ENCODE measurements around the gene FAM204A. TPM values are rescaled to one million over a fixed set of nuclear protein-coding genes. Genes with fewer than 3 reads are reported as not detected.

Gene FAM204A
- total and polyA plus RNA-seq, 4 donors = 39.4 to 75.0 (median 53.2) TPM

- ATAC-seq (ENCODE audit: insufficient read depth, low FRiP score) (no peak), DNase-seq (no peak)
- H3K9ac ChIP-seq (ENCODE audit: insufficient read depth in 1 of 2, low read length in 2 of 2) = no peak overlapping the region
- 81 to 100% methylated on average over 1 of the region's 1 CpG for WGBS, 2 donors
- H3K4me1 ChIP-seq (ENCODE audit: control insufficient read depth in 5 of 5, insufficient read depth in 5 of 5, low read length in 5 of 5) = peaks cover 0 to 4% (median 0%) of the 10 kb centered on the region in 5 donors
- no peak for TF ChIP-seq CTCF (IDR thresholded peaks at IDR 0.05; ENCODE audit: control extremely low read depth, extremely low read depth)
- peaks cover 22 to 56% (median 34%) of the 10 kb centered on the region in 4 donors for H3K36me3 ChIP-seq (ENCODE audit: control insufficient read depth in 4 of 4, insufficient read depth in 4 of 4, low read length in 4 of 4)
- H3K27ac ChIP-seq (ENCODE audit: low read depth in 1 of 2, low read length in 1 of 2) = no peak overlapping the region
- no peaks in the 10 kb centered on the region for H3K9me3 ChIP-seq (ENCODE audit: control insufficient read depth in 4 of 4, insufficient read depth in 3 of 4, low read length in 3 of 4)
- H3K27me3 ChIP-seq (ENCODE audit: control insufficient read depth in 3 of 3, insufficient read depth in 3 of 3, low read length in 2 of 3) = no peaks in the 10 kb centered on the region
- H3K4me3 ChIP-seq = no peak overlapping the region
These were observed 9.9 kb downstream of the FAM204A start for GRCh38 chr10:118332236-118332635.

GRCh38 chr10:118330295-118331076, 11.6 kb downstream of the FAM204A start:
- Histone ChIP-seq H3K4me3 (no peak overlapping the region), H3K4me1 (ENCODE audit: control insufficient read depth in 5 of 5, insufficient read depth in 5 of 5, low read length in 5 of 5) (peaks cover 0 to 4% (median 0%) of the 10 kb centered on the region in 5 donors), H3K9me3 (ENCODE audit: control insufficient read depth in 4 of 4, insufficient read depth in 3 of 4, low read length in 3 of 4) (no peaks in the 10 kb centered on the region), H3K36me3 (ENCODE audit: control insufficient read depth in 4 of 4, insufficient read depth in 4 of 4, low read length in 4 of 4) (peaks cover 22 to 58% (median 32%) of the 10 kb centered on the region in 4 donors), H3K27me3 (ENCODE audit: control insufficient read depth in 3 of 3, insufficient read depth in 3 of 3, low read length in 2 of 3) (no peaks in the 10 kb centered on the region), H3K9ac (ENCODE audit: insufficient read depth in 1 of 2, low read length in 2 of 2) (no peak overlapping the region), H3K27ac (ENCODE audit: low read depth in 1 of 2, low read length in 1 of 2) (no peak overlapping the region)
- 94 to 96% methylated on average over 2 of the region's 2 CpGs for WGBS, 2 donors
- TF ChIP-seq CTCF (IDR thresholded peaks at IDR 0.05; ENCODE audit: control extremely low read depth, extremely low read depth) = no peak
- ATAC-seq (ENCODE audit: insufficient read depth, low FRiP score) (no peak), DNase-seq (no peak)

- WGBS, 2 donors = 97 to 100% methylated on average over 2 of the region's 2 CpGs
- DNase-seq = no peak
- H3K36me3 ChIP-seq (ENCODE audit: control insufficient read depth in 4 of 4, insufficient read depth in 4 of 4, low read length in 4 of 4) = peaks cover 15 to 53% (median 34%) of the 10 kb centered on the region in 4 donors
- no peak overlapping the region for H3K4me3 ChIP-seq
- H3K9me3 ChIP-seq (ENCODE audit: control insufficient read depth in 4 of 4, insufficient read depth in 3 of 4, low read length in 3 of 4) = no peaks in the 10 kb centered on the region
- H3K4me1 ChIP-seq (ENCODE audit: control insufficient read depth in 5 of 5, insufficient read depth in 5 of 5, low read length in 5 of 5) = peaks cover 0 to 3% (median 0%) of the 10 kb centered on the region in 5 donors
- H3K27ac ChIP-seq (ENCODE audit: low read depth in 1 of 2, low read length in 1 of 2) = no peak overlapping the region
- H3K27me3 ChIP-seq (ENCODE audit: control insufficient read depth in 3 of 3, insufficient read depth in 3 of 3, low read length in 2 of 3) = no peaks in the 10 kb centered on the region
- TF ChIP-seq CTCF (IDR thresholded peaks at IDR 0.05; ENCODE audit: control extremely low read depth, extremely low read depth) = no peak
- H3K9ac ChIP-seq (ENCODE audit: insufficient read depth in 1 of 2, low read length in 2 of 2) = no peak overlapping the region
- ATAC-seq (ENCODE audit: insufficient read depth, low FRiP score) = no peak
These were observed 18.0 kb downstream of the FAM204A start for GRCh38 chr10:118324140-118324539.

All from lung (tissue), 12 donors.